NCI-H446 (cell line): ENCODE measurements around the gene PCED1A.

ENCODE experiments used
- DNase-seq, 2 experiments: peaks; one replicate each; lab custom pipeline; 2025; lab: John Stamatoyannopoulos, UW

PCED1A gene

DNA sequence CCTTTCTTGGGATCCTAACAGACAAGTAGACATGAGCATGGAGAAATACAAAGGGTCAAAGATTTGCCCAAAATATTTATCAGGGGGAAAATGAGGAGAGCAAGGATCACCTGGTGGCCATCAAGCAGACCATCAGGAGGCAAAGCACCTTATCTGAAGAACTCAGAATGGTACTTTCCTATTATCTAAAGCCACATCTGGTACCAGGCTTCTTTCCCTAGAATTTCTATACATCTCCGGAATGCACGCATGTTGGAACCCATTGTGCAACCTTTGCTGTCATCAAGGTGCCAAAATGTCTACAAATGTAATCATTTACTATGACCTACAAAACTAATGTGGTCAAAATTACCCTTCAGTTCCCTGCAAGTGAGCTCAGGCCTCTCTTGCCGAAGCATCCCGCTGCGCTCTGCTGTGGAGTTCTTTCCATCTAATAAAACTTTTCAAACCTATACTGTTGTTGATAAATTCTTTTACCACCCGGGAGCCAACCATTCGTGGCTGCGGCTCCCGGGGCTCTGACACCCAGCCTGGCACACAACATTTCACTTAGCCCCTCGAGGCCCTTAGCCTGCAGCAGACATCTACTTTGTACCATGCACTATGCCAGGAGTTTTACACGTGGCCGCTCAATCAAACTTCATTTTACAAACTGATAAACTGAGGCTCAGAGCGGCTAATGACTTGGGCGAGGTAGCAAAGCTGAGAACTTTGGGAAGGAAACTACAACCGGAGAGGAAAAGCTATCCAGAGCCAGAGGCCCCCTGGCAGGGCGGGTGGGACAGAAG is 36.2 kb downstream of the PCED1A start:
- no peak for DNase-seq

DNA sequence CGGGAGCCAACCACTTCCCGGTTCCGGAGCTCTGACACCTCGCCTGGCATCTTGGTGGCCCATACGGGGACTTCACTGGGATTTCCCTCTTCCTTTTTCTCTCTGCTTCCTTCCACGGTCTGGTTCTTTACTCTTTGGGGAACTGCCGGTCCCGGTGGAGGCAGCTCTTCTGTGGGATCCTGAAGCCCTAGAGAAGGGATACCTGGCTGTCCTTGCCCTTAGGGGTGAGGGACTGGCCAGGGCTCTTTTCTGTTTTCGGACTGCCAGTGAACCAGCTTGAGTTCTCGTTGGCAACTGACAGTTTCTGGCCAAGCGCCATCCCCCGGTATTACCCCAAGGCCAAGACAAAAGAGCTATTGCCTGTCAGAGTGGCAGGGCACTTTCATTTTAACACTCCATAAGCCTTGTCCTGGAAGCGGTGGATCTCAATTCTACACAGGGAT is 39.1 kb downstream of the PCED1A start:
- no peak for DNase-seq

DNA sequence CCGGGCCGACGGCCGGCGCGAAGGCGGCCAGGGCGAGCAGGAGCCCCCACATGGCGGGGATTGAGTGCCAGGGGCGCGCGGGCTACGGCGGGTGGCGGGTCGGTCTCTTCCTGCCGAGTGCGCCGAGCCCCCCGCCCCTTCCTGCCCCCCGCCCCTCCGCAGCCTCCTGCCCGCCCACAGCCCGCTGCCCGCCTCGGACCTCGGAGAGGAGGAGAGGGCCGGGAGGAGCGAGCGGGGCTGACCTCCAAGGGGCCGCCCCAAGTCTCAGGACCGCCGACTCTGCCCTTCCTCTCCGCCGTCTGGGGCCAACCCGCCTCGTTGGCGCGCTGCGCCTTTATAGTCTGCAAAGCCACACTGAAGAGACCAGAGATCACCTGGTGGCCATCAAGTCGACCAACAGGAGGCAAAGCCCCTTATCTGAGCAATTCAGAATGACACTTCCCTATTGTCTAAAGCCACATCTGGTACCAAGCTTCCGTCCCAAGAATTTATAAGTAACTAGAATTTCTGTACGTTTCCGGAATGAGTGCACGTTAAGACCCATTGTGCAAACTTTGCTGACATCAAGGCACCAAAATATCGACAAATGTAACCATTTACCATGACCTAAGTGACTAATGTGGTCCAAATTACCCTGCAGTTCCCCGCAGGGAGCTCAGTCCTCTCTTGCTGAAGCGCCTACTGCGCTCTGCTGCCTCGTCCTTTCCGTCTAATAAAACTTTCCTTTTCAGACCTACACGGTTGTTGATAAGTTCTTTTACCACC is 39.8 kb downstream of the PCED1A start, which contains the start of gene CPXM1:
CPXM1 (minus strand) TSS at position 107 of the 765 bp plus-strand sequence; CDS start at position 52, 55 bp downstream.
- DNase-seq: no peak

DNA sequence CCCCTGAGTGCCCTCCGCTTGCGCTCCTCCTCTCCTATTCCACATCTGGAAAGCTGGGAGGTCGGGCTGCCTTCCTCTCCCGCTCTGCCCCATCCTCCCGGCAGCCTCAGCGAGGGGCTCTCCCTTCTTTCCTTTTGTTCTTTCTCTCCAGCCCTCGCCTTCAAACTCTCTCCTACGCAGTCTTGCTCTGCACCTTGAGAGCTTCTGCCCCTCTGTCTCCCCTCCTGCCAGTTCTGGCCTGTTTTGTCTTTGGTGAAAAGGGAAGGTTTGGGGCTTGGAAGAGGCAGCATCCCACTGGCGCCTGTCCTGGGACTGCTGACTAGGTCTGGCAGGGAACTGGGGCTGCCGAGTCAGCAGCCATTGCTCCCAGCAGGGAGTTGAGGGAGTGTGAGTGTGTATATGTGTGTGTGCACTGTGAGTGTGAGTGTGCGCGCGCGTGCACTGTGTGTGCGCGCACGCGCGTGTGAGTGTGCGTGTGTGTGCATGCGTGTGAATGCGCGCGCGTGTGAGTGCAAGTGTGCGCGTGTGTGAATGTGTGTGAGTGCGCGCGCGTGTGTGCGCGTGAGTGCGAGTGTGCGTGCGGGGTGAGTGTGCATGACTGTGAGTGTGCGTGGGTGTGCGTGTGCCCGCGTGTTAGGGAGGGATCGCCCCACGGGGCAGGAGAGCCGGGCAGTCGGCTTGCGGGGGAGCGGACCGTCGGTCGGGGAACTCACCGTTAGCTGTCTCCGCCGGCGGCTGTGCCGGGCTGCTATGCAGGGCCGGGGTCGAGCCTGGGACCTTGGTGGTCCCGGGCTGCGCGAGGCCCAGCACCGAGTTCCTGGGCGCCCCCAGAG is 40.6 kb downstream of the PCED1A start:
- no peak for DNase-seq

DNA sequence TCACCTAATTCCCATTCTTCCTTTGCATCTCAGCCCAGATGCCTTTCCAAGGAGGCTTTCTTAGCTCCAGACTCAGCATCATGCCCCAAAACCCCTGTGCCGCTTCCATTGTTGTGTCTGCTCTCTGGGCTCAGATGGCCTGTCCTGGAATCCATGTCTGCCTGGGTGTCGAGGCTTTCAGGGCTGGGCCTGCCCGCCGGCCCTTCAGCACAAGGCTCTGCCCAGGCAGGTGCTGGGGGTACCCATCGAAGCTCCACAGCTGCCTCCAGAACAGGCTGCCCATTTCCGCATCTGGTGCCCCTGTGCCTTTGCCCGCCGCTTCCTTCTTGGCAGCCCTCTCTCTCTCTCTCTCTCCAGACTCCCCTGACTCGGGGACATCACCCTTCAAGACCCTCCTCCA is 41.2 kb downstream of the PCED1A start:
- no peak for DNase-seq

DNA sequence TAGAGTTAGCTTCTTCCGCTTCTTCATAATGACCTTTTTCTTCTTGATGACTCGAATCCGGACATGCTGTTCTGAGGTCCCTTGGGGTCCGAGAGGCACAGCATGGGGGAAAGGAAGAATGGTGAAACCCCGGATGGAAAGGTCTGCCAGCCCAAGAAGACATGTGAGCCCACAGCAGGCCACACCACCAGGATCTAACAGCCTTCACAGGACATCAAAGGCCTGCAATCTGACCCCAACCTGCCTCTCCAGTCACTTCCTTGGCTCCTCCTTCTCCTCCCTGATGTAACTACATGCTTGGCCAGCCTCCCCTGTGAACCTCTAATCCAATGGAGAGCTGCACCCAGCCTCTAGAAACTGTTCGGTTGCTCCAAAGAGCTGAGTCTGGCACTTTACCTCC is 41.6 kb downstream of the PCED1A start:
- no peak for DNase-seq

DNA sequence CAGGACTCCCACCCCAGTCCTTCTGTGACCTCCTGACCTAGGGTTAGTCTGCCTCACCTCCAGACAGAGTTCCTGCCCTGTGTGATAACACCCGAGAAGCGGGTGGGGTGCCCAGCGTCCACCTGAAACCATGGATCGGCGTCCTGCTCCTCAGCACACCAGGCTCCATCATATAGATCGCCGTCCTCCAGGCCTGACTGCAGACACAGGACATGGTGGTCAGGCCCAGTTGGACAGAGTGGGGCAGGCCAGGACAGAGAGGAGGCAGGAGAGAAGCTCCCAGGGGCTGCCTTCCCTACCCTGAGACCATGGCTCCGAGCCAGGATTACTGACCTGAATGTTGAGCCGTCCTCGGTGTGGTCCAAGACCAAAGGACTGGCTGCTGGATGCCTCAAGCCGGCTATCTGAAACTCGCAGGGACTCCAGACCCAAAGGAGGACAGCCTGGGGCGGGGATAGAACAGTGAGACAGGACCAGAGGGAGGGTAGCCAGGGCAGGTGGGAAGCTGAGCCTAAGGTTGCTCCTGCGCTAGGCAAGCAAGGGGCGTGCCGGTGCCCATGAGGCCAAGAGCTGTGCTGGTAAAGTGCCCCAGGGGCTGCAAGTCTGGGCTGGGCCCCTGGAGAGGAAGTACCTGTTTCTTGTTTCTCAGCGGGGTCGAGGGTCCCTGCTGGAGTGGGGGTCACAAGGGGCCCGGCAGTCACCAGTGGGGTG is 42.2 kb downstream of the PCED1A start:
- DNase-seq: no peak

DNA sequence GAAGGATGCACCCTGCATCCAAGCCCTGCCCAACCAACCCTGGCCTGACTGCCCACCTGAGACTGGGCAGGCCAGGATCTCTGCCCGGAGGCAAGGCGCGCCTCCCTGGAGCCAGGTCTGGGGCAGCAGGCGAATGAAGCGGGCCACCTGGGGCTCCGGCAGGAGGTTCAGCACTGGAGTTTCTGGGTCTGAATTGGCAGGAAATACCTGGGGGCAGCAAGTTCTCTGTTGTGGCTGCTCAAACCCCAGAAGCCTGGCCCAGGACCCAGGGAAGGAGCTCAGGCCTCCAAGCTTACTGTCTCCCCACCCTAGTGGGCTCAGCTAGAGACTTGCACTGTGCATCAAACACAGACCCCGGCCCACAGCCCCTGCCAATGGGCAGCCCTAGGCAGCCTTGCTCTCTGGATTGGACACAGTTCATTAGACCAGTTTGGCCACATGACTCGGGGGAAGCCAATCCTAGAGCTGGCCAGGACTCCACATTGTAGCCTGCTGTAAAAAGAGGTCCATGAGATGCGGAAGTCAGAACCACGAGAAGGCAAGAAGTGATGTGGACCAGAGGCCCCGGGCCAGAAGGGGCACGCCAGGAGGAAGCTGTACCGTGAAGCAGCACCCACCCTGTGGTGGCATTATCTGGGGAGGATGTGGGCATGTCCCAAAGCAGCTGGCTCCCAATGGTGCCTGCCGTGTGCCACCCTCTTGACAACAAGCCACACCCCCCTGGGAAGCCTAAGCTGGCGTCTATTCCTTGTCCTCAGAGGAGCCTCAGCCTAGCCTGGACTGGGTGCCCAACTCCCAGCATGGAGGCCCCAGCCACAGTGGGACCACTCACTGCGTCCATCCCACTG is 43.1 kb downstream of the PCED1A start:
- no peak for DNase-seq

DNA sequence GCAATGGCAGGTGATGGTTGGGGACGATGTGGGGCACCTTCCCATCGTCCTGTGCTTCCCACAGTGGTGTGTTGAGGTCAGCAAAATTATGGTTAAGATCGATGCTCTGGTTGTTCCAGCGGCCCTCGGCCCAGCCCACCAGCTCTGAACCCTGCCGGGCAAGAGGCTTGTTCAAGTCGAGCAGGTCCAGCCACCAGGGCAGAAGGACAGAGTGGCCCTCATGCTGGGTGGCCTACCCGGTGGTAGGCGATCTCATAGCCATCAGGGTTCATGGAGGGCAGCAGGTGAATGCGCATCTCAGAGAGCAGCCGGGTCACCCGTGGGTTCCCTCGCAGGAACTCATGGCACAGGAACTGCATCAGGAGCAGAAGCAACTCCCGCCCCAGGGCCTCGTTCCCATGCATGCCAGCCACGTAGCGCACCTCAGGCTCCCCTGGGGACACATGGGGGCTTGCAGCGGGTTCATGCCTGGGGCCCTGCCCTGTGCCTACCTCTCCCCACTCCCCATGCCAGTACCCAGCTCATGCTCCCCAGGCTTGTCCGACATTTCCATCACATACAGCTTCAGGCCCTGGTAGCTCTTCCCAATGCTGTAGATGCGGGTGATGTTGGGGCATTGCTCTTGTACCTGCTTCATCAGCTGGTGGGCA is 44.3 kb downstream of the PCED1A start:
- DNase-seq: no peak

DNA sequence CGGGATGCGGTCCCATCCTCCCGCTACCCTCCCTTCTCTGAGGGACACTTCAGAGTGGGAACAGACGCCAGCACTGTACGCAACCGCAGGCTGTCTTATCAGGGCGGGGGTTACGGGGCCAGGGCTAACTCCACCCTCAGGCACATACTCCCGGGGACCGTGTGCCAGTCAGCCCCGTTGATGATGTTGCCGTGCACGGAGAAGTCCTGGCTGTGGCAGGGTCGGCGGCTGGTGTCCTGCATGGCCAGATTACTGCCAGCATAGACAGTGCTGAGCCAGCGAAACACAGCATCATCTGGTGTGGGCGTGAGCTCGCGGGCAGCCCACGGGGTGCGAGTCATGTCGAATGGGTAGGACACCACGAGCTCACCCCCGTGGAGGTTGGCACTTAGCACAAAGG is 45.0 kb downstream of the PCED1A start:
- DNase-seq: no peak

DNA sequence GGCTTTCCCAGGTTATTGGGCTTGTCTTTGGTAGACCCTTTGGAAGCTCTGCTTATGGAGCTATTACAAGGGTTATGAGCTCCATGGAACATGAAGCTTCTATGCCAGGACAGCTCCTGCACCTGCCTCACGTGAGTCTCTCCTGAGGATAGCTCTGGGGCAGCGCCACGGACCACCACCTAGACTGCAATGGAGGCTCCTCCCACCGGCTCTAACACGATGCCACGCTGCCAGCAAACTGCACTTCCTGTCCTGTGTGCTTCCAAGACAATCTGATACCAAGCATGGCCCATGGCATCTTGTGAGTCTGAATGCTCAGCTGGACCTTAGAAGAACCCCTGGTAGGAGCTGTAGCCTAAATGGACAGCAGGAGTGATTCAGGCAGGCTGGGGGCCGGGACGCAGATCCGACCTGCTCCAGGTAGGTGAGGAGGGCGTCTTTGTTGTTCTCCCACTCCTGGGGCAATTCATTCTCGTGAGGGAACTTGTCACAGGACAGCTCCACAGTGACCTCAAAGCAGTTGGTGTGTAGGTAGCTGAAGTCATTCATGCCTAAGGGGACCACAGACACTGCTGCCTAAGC is 45.5 kb downstream of the PCED1A start:
- DNase-seq: no peak

DNA sequence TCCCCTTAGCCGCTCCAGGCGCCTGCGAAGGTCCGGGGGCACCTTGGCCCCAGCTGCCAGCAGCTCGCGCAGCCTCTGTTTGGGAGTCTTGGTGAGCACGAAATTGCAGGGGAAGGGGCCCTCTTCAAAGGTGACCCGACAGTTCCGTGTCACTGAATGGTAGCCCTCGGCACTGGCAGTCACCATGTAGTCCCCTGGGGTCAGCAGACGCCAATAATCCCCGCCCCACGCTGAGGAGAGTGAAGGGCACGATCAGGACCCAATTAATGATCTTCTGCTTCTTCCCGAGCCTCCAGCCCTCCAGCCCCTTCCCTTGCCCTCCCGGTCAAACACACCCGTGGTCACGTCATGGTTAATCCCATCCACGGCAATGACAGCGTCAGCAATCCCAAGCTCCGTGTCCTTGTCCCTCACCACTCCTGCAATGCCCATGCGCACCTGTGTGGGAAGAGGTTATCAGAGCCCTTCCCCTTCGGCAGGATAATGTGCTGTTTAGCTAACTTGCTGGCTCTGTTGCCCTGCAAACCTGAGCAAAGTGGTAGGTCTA is 46.2 kb downstream of the PCED1A start:
- no peak for DNase-seq

DNA sequence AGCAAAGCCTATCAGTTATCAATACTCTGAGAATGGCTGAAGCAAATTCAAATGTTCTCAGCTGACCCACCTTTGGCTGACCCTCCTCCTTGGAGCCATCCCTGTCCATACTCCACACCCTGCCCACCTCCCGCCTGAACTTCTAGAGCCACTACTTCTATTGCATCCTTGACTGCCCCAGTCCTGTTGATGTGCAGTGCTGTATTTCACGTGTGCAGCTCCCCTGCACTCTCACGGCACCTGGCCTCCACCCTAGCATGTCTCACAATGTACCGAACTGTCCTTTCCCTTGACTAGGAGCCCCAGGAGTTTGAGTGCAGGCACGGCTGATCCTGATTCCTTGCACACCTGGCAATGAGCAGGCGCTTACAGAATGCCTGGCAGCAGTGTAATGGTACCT is 47.0 kb downstream of the PCED1A start:
- DNase-seq: no peak
